GM18867 (cell line): ENCODE data around the gene PRPF6.
"Not testable (repeated sequence)": the region's sequence is repeated elsewhere in the genome, so short reads cannot be mapped to it uniquely, and the experiment has no call there.

Experiments used
- ATAC-seq: cut with Tn5 transposase; IDR thresholded peaks from one replicate; pipeline ENCODE4 v1.9.1; 2021; ENCODE audit warnings: mild to moderate bottlenecking, moderate library complexity; ENCODE audit not compliant: unreplicated experiment

Gene PRPF6

GRCh38 chr20:63972312-63973159, 8.4 kb upstream of the PRPF6 start:
- no peak for ATAC-seq

GRCh38 chr20:63973160-63973479, 7.8 kb upstream of the PRPF6 start:
- no peak for ATAC-seq

- ATAC-seq, result no peak
Measured at GRCh38 chr20:63973636-63974401, 7.1 kb upstream of the PRPF6 start.

GRCh38 chr20:63974402-63975200, 6.3 kb upstream of the PRPF6 start:
- ATAC-seq, result no peak

- not testable (repeated sequence) for ATAC-seq
Measured at GRCh38 chr20:63976511-63976910, 4.4 kb upstream of the PRPF6 start.

- no peak for ATAC-seq
Measured at GRCh38 chr20:63976980-63977738, 3.8 kb upstream of the PRPF6 start.

- ATAC-seq, result no peak
Measured at GRCh38 chr20:63977739-63978276, 3.1 kb upstream of the PRPF6 start.

- peak; percentile 29 for ATAC-seq
Measured at GRCh38 chr20:63978319-63979228, 2.4 kb upstream of the PRPF6 start.

- ATAC-seq, result no peak
Measured at GRCh38 chr20:63979229-63979556, 1.7 kb upstream of the PRPF6 start.

GRCh38 chr20:63979557-63980316, 1.2 kb upstream of the PRPF6 start, which contains the start of gene SAMD10:
TSS of gene SAMD10 (minus strand) at chr20:63979642. CDS start at chr20:63979467, 175 bp downstream.
- ATAC-seq, result peak; percentile 21

GRCh38 chr20:63980317-63980805, 571 bp upstream of the PRPF6 start:
- ATAC-seq, result peak; percentile 20

GRCh38 chr20:63982937-63983336, 2.0 kb downstream of the PRPF6 start:
- no peak for ATAC-seq

- no peak for ATAC-seq
Measured at GRCh38 chr20:64000906-64001305, 20.0 kb downstream of the PRPF6 start.

GRCh38 chr20:64001607-64002011, 20.7 kb downstream of the PRPF6 start:
- ATAC-seq, result no peak

- no peak for ATAC-seq
Measured at GRCh38 chr20:64003960-64004725, 23.2 kb downstream of the PRPF6 start.

- ATAC-seq, result no peak
Measured at GRCh38 chr20:64005394-64005793, 24.5 kb downstream of the PRPF6 start.

- ATAC-seq, result no peak
Measured at GRCh38 chr20:64006490-64006889, 25.6 kb downstream of the PRPF6 start.

- ATAC-seq, result no peak
Measured at GRCh38 chr20:64006902-64007301, 26.0 kb downstream of the PRPF6 start.
